ENCODE results near the gene CNKSR3.

CNKSR3 gene

GRCh38 chr6:154504102-154504501 is 6.4 kb downstream of the CNKSR3 start:
- Histone ChIP-seq H3K4me1 (ENCODE audit: low read length) (no peaks in the 10 kb centered on the region), H3K27ac (ENCODE audit: low read length) (no peak overlapping the region), H3K9ac (ENCODE audit: low read length) (no peak overlapping the region), H3K27me3 (ENCODE audit: low read depth, low read length) (no peaks in the 10 kb centered on the region), H3K4me2 (ENCODE audit: low read length) (no peak overlapping the region), H4K20me1 (ENCODE audit: insufficient read depth, low read length) (no peaks in the 10 kb centered on the region), H3K79me2 (ENCODE audit: low read length) (no peaks in the 10 kb centered on the region), H3K4me3 (ENCODE audit: low read length) (no peak overlapping the region), H2AFZ (ENCODE audit: low read depth, low read length) (no peak overlapping the region), H3K36me3 (replicated peaks; ENCODE audit: low read depth, low read length) (no peaks in the 10 kb centered on the region), H3K9me3 (ENCODE audit: insufficient read depth, low read length) (no peaks in the 10 kb centered on the region)
- TF ChIP-seq EZH2phosphoT487 (IDR thresholded peaks at IDR 0.05; ENCODE audit: low read depth) (no peak), CTCF (IDR thresholded peaks at IDR 0.05; ENCODE audit: low read depth, low read length) (no peak)

GRCh38 chr6:154503658-154504057 is 6.8 kb downstream of the CNKSR3 start:
- no peak overlapping the region for H3K4me3 ChIP-seq (ENCODE audit: low read length)
- no peak overlapping the region for H2AFZ ChIP-seq (ENCODE audit: low read depth, low read length)
- no peak overlapping the region for H3K4me2 ChIP-seq (ENCODE audit: low read length)
- H3K36me3 ChIP-seq (replicated peaks; ENCODE audit: low read depth, low read length), result no peaks in the 10 kb centered on the region
- no peak overlapping the region for H3K9ac ChIP-seq (ENCODE audit: low read length)
- H3K27me3 ChIP-seq (ENCODE audit: low read depth, low read length), result no peaks in the 10 kb centered on the region
- H3K4me1 ChIP-seq (ENCODE audit: low read length), result no peaks in the 10 kb centered on the region
- no peak overlapping the region for H3K27ac ChIP-seq (ENCODE audit: low read length)
- H3K9me3 ChIP-seq (ENCODE audit: insufficient read depth, low read length), result no peaks in the 10 kb centered on the region
- H3K79me2 ChIP-seq (ENCODE audit: low read length), result no peaks in the 10 kb centered on the region
- H4K20me1 ChIP-seq (ENCODE audit: insufficient read depth, low read length), result no peaks in the 10 kb centered on the region
- TF ChIP-seq EZH2phosphoT487 (IDR thresholded peaks at IDR 0.05; ENCODE audit: low read depth), result no peak
- no peak for TF ChIP-seq CTCF (IDR thresholded peaks at IDR 0.05; ENCODE audit: low read depth, low read length)

GRCh38 chr6:154502553-154502952 is 7.9 kb downstream of the CNKSR3 start:
- H3K36me3 ChIP-seq (replicated peaks; ENCODE audit: low read depth, low read length), result no peaks in the 10 kb centered on the region
- H3K27ac ChIP-seq (ENCODE audit: low read length), result no peak overlapping the region
- H3K27me3 ChIP-seq (ENCODE audit: low read depth, low read length), result no peaks in the 10 kb centered on the region
- no peak overlapping the region for H3K4me2 ChIP-seq (ENCODE audit: low read length)
- no peak overlapping the region for H3K4me3 ChIP-seq (ENCODE audit: low read length)
- no peaks in the 10 kb centered on the region for H3K9me3 ChIP-seq (ENCODE audit: insufficient read depth, low read length)
- no peaks in the 10 kb centered on the region for H3K79me2 ChIP-seq (ENCODE audit: low read length)
- H3K4me1 ChIP-seq (ENCODE audit: low read length), result no peaks in the 10 kb centered on the region
- H4K20me1 ChIP-seq (ENCODE audit: insufficient read depth, low read length), result no peaks in the 10 kb centered on the region
- TF ChIP-seq CTCF (IDR thresholded peaks at IDR 0.05; ENCODE audit: low read depth, low read length) (no peak), EZH2phosphoT487 (IDR thresholded peaks at IDR 0.05; ENCODE audit: low read depth) (no peak)
- no peak overlapping the region for H2AFZ ChIP-seq (ENCODE audit: low read depth, low read length)
- H3K9ac ChIP-seq (ENCODE audit: low read length), result no peak overlapping the region

- Histone ChIP-seq H3K4me3 (ENCODE audit: low read length) (no peak overlapping the region), H3K9me3 (ENCODE audit: insufficient read depth, low read length) (no peaks in the 10 kb centered on the region), H3K79me2 (ENCODE audit: low read length) (no peaks in the 10 kb centered on the region), H3K36me3 (replicated peaks; ENCODE audit: low read depth, low read length) (no peaks in the 10 kb centered on the region), H4K20me1 (ENCODE audit: insufficient read depth, low read length) (no peaks in the 10 kb centered on the region), H3K4me1 (ENCODE audit: low read length) (no peaks in the 10 kb centered on the region), H2AFZ (ENCODE audit: low read depth, low read length) (no peak overlapping the region), H3K27me3 (ENCODE audit: low read depth, low read length) (no peaks in the 10 kb centered on the region), H3K27ac (ENCODE audit: low read length) (no peak overlapping the region), H3K4me2 (ENCODE audit: low read length) (no peak overlapping the region), H3K9ac (ENCODE audit: low read length) (no peak overlapping the region)
- no peak for TF ChIP-seq EZH2phosphoT487 (IDR thresholded peaks at IDR 0.05; ENCODE audit: low read depth)
These were observed 9.0 kb downstream of the CNKSR3 start for GRCh38 chr6:154501578-154501868.

Data from OCI-LY3 (cell line).